ENCODE data around the gene GADD45B.
A peak's percentile ranks its signal among the peaks of the same experiment; 100 is the strongest.
"Not testable (repeated sequence)": the region's sequence is repeated elsewhere in the genome, so short reads cannot be mapped to it uniquely, and the experiment has no call there.

Gene GADD45B

GRCh38 chr19:2454199-2454961, 21.5 kb upstream of the GADD45B start:
- no peak for DNase-seq
- TF ChIP-seq POLR2A (IDR thresholded peaks at IDR 0.05; ENCODE audit: low read length) (no peak), GATA1 (IDR thresholded peaks at IDR 0.05; ENCODE audit: low read depth, low read length) (no peak)

DNA sequence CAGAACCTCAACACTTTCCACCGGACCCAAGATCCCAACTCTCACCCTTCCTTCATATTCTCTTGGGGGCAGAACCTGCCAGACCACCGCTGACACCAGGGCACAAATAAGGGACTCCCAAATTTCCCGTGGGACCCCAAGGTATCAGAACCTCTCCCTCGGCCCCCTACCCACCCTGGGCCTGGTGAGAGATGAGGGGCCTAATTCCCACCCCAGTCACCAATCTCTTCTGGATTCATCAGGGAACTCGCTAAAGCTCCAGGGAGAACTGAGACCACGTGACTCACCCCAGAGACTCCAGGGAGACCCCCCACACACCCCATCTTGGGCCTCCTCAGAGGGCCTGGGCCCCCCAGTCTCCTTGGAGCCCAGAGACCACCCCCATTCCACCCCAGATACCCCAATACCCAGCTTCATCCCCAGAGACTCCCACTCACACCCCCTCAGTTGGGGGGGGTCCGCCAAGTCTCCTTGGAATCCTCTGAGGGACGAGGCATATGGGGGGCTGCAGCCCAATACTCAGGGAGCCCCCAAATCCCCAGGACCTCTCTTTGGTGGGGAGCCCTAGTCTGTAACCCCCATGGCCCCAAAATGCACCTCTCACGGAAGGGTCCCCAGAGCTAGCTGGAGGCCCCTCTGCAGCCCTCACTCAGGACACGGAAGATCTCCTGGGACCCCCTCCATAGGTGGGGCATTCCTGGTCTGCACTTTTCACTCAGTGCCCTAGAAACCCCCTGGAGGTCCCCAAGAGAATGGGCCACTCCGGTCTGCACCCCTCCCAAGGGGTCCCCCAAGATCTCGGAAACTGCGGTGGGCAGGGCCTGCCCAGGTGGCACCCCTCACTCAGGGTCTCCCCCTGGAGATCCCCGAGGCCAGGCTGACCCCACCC, 20.7 kb upstream of the GADD45B start:
- TF ChIP-seq POLR2A (IDR thresholded peaks at IDR 0.05; ENCODE audit: low read length) (no peak), GATA1 (IDR thresholded peaks at IDR 0.05; ENCODE audit: low read depth, low read length) (no peak)
- DNase-seq, result no peak

GRCh38 chr19:2455851-2456570, 19.9 kb upstream of the GADD45B start:
- peak; percentile 49 to 53 for DNase-seq
- TF ChIP-seq GATA1 (IDR thresholded peaks at IDR 0.05; ENCODE audit: low read depth, low read length), result no peak
- no peak for TF ChIP-seq POLR2A (IDR thresholded peaks at IDR 0.05; ENCODE audit: low read length)

DNA sequence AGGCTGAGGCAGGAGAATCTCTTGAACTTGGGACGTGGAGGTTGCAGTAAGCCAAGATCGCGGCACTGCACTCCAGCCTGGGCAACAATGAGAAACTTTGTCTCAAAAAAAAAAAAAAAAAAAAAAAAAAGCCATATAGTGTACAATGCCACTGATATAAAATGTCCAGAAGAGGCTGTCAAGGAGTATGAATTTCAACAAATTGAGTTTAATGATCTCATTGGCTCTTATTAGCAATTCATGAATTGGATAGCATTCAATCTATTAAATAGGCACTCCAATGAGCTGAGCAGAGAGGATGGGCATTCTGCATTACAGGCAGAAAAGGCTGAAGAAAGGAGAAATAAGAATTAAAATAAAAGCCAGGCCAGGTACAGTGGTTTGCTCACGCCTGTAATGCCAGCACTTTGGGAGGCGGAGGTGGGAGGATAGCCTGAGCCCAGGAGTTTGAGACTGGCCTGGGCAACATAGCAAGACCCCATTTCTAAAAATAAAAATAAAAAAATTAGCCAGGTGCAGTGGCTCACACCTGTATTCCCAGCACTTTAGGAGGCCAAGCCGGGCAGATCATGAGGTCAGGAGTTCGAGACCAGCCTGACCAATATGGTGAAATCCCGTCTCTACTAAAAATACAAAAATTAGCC, 18.4 kb upstream of the GADD45B start:
- TF ChIP-seq GATA1 (IDR thresholded peaks at IDR 0.05; ENCODE audit: low read depth, low read length), result no peak
- TF ChIP-seq POLR2A (IDR thresholded peaks at IDR 0.05; ENCODE audit: low read length), result no peak
- no peak for DNase-seq

DNA sequence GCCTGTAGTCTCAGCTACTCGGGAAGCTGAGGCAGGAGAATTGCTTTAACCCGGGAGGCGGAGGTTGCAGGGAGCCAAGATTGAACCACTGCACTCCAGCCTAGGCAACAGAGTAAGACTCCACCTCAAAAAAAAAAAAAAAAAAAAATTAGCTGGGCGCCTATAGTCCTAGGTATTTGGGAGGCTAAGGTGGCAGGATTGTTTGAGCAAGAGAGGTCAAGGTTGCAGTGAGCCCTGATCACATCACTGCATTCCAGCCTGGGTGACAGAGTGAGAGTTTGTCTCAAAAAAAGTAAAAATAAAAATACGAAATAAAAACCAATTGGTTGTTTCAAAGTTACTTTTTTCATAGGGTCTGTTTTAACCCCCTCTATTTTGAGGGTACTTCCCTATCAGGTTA, 17.9 kb upstream of the GADD45B start:
- no peak for TF ChIP-seq POLR2A (IDR thresholded peaks at IDR 0.05; ENCODE audit: low read length)
- DNase-seq, result no peak

GRCh38 chr19:2458776-2459175, 17.2 kb upstream of the GADD45B start:
- not testable (repeated sequence) for DNase-seq

DNA sequence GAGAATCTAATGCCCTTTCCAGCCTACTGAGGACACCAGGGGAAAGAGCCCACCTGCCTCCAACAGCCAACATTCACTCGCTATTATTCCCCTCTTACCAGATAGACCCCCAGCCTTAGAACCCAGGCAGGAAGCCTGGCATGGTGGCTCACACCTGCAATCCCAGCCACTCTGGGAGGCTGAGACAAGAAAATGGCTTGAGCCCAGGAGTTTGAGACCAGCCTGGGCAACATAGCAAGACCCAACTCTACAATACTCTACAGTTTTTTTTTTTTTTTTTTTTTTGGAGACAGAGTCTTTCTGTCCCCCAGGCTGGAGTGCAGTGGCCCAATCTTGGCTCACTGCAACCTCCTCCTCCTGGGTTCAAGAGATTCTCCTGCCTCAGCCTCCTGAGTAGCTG, 15.7 kb upstream of the GADD45B start:
- DNase-seq, result no peak
- no peak for TF ChIP-seq GATA1 (IDR thresholded peaks at IDR 0.05; ENCODE audit: low read depth, low read length)
- no peak for TF ChIP-seq POLR2A (IDR thresholded peaks at IDR 0.05; ENCODE audit: low read length)

GRCh38 chr19:2461751-2462634, 13.9 kb upstream of the GADD45B start:
- DNase-seq, result peak; percentile 62 to 67
- TF ChIP-seq POLR2A (IDR thresholded peaks at IDR 0.05; ENCODE audit: low read length) (peak; percentile 33), GATA1 (IDR thresholded peaks at IDR 0.05; ENCODE audit: low read depth, low read length) (no peak)

DNA sequence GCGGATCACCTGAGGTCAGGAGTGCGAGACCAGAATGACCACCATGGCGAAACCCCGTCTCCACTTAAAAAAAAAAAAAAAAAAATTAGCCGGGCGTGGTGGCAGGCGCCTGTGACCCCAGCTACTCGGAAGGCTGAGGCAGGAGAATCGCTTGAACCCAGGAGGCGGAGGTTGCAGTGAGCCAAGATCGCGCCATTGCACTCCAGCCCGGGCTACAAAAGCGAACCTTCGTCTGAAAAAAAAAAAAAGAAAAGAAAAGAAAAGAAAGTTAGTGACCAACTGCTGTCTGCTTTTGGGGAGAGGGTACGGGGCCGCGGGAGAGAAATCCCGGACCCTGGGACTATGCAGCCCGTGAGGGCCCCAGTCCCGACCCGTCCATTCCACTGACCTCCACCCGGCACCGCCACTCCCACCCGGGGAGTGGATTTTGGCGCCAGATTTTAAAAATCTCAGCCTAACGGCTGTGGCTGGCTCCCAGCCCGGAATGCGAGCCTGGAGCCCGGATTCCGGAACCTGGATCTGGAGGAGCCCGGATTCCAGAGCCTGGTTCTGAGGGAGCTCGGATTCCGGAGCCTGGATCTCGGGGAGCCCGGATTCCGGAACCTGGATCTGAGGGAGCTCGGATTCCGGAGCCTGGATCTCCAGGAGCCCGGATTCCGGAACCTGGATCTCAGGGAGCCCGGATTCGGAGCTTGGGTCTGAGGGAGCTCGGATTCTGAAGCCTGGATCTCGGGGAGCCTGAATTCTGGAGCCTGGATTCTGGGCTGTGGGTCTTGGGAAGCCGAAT, 13.1 kb upstream of the GADD45B start:
- TF ChIP-seq POLR2A (IDR thresholded peaks at IDR 0.05; ENCODE audit: low read length) (no peak), GATA1 (IDR thresholded peaks at IDR 0.05; ENCODE audit: low read depth, low read length) (no peak)
- DNase-seq, result no peak

DNA sequence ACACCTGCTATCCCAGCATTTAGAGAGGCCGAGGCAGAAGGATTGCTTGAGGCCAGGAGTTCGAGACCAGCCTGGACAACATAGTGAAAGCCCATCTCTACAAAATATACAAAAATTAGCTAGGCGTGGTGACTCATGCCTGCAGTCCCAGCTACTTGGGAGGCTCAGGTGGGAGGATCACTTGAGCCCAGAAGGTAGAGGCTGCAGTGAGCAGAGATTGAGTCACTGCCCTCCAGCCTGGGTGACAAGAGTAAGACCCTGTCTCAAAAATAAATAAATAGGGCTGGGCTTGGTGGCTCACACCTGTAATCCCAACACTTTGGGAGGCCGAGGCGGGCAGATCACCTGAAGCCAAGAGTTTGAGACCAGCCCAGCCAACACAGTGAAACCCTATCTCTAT, 12.2 kb upstream of the GADD45B start:
- not testable (repeated sequence) for DNase-seq

DNA sequence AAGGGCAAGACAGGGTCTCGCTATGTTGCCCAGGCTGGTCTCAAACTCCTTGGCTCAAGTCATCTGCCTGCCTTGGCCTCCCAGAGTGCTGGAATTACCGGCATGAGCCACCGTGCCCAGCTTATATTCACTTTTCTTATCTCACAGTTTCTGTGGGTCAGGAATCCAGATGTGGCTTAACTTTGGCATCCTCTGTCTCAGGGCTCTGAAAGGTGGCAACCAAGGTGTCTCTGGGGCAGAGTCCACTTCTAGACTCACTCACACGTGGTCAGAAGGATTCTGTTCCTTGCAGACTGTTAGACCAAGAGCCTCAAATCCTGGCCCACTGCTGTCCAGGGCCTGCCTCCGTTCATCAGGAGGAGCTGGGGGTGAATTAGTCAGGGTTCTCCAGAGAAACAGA, 11.5 kb upstream of the GADD45B start:
- DNase-seq, result no peak
- TF ChIP-seq POLR2A (IDR thresholded peaks at IDR 0.05; ENCODE audit: low read length) (no peak), GATA1 (IDR thresholded peaks at IDR 0.05; ENCODE audit: low read depth, low read length) (no peak)

DNA sequence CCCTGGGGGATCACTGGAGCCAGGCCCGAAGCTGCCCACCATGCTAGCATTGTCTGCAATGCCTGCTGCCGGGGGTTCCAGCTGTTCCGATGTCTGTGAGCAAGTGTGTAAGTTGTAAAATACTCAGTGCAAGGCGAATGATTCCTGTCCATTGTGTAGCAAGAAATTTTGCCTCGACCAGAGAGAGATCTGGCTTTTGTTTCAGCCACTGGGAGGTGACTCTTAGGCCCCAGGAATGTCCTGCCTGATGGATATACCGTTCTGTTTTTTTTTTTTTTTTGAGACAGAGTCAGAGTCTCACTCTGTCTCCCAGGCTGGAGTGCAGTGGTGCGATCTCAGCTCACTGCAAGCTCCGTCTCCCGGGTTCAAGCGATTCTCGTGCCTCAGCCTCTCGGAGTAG, 7.3 kb upstream of the GADD45B start:
- DNase-seq, result no peak
- TF ChIP-seq POLR2A (IDR thresholded peaks at IDR 0.05; ENCODE audit: low read length), result no peak
- TF ChIP-seq GATA1 (IDR thresholded peaks at IDR 0.05; ENCODE audit: low read depth, low read length), result no peak
